Measurements from ENCODE around the gene NCOA3. TPM values are rescaled to one million over a fixed set of nuclear protein-coding genes. Genes with fewer than 3 reads are reported as not detected.
A peak's percentile ranks its signal among the peaks of the same experiment; 100 is the strongest.

The NCOA3 gene
- total RNA-seq, 1 experiment from 2014 or later: 13.8 TPM

DNA sequence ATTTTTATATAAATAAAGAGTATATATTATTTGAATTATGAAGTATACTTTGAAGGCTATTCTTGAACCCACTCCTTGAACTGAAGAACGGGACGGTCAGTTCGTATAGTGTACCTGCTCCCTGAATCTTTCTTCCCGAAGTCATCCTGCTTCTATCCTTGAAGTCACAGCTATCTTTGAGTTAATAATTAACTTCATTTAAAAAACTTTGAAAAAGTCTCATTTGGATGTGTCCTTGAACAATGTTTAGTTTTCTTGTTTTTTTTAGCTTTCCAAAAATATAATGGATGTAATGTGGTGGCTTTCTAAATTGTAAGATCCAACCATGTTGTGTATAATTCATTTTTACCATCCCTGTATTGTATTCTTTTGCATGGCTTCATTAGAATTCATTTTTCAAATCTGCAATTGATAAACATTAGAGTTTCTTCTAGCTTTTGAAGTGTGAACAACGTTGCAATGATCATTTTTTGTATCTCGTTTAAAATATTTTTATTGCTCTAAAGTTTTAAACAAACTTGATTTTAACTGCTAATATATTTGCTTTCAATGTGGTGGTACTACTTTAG, 94.4 kb downstream of the NCOA3 start:
- no peak for DNase-seq (ENCODE audit: low read depth)

DNA sequence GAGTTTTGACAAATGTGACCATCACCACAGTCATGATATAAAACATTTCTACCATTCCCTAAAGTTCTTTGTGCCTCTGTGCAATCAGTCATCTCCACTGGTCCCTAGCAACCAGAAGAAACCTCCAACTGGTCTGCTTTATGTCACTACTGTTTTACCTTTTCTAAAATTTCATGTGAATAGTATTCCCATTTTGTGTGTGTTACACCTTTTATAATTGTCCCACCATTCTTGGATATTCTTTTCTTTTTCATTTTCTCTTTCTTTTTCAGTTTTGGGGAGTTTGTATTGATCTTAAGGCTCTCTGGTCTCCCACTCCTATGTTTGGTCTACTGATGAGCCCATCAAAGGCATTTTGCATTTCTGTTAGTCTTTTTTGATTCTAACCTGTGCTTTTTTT, 95.4 kb downstream of the NCOA3 start:
- DNase-seq (ENCODE audit: low read depth): no peak

DNA sequence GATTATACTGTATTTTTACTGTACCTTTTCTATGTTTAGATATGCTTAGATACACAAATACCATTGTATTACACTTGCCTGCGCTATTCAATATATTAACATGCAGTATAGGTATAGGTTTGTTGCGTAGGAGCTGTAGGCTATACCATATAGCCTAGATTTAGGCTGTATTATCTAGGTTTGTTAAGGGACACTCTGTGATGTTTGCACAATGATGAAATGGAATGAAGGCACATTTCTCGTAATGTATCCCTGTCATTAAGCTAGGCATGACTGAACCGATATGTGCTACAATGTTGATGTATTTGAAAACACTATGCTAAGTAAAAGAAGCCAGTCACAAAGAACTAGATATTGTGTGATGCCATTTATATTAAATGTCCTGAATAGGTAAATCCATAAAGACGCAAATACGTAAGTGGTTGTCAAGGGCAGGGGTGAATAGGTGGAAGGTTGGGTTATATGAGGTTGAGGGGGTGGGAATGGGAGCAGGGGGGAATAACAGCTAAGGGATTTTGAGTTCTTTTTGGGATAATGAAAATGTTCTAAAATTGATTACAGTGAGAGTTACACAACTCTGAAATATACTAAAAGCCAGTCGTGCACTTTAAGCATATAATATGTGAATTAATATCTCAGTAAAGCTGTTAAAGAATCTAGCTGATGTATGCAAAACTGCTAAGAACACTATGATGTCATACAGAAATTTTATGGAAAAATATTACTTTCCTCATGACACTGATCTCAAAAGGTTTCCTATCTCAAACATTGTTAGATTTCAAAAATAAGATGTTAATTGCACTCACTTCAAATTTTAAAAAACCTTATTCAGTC, 97.4 kb downstream of the NCOA3 start:
- no peak for DNase-seq (ENCODE audit: low read depth)

DNA sequence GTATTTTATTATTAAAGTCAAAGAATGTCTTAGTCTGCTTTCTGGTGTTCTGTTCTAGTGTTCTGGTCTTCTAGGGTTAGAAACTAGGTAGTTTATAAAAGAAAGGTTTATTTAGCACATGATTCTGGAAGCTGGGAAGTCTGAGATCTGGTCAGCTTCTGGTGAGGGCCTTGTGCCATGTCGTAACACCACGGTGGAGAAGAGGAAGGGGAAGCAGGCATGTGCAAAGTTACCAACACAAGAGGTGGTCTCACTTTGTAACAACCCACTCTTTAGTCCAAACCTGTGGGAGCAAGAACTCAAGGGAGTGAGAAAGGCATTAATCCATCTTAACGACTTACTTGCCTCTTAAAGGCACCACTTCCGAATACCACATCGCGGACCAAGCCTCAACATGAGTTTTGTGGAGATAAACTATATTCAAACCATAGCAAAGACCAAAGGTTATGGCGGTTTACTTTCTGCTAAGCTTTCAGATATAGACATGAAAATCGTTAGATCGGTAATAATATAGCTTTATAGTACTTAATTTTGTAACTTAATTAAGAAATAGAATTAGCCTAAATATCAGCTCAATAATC, 99.4 kb downstream of the NCOA3 start:
- no peak for DNase-seq (ENCODE audit: low read depth)

DNA sequence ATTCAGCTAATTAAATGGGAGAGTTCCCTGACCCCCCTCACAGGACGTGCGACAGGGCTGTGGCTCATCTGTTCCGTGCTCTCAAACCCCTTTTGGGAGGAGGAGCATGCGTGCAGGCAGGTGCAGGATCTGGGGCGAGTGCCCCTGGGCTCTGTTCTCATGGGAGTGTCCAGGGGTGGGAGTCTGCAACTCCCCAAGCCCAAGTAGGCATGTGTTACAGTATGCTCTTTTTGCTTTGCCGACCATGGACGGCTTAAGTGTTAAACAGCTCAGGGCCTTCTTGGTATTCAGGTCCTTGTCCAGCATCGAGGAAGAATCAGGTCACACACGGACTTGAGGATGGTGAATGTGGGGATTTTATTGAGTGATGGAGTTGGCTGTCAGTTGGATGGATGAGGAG, 101.6 kb downstream of the NCOA3 start:
- DNase-seq (ENCODE audit: low read depth): no peak

DNA sequence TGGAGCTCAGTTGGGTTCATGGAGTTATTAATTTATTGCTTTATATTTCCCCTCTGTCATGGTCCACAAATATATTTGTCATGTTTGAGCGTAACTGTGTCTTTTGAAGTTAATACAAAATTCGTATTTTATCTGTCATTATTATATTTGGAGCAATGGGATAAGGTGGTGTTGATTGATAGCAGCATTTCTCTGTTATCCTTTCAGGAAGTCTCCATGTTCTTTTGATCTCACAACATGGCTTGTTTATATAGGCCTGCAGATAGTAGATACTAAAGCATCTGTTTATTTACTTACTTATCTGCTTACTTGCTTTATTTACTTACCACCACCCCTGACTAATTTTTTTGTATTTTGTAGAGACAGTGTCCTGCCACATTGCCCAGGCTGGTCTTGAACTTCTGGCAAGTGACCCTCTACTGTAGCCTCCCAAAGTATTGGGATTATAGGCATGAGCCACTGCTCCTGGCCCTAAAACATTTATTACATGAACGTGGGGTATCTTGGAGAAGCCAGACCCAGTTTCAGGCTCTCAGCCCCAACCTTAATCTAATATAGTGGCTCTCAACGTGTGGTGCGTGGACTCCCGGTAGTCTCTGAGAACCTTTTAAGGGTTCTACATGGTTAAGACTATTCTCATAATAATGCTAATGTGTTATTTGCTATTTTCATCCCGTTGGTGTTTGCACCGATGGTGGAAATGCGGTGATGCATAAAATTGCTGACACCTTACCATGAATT, 104.2 kb downstream of the NCOA3 start:
- DNase-seq (ENCODE audit: low read depth): no peak

DNA sequence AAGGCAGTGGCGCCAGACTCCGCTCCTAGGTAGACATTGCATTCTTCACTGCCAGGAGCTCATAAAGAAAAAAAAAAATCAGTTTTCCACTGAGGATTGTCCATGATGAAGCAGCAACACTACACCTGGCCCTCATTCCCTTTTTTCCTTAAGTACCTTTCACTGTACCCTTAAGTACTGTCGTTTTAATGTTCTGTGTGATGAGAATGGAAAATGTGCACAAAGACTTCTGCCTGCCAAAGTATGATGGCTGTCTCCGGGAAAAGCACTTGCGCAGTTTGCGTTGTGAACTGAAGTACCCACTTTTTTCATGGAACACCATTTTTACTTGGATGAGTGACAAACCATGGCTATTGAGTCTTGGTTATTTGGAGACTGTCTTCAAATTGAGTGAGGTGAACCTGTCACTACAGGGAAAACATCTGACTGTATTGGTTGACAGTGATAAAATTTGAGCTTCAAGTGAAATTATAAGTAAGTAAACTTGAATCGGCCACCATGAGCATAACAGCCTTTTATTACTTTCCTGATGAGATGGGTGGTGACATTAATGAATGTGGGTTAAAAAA, 104.8 kb downstream of the NCOA3 start:
- no peak for DNase-seq (ENCODE audit: low read depth)

DNA sequence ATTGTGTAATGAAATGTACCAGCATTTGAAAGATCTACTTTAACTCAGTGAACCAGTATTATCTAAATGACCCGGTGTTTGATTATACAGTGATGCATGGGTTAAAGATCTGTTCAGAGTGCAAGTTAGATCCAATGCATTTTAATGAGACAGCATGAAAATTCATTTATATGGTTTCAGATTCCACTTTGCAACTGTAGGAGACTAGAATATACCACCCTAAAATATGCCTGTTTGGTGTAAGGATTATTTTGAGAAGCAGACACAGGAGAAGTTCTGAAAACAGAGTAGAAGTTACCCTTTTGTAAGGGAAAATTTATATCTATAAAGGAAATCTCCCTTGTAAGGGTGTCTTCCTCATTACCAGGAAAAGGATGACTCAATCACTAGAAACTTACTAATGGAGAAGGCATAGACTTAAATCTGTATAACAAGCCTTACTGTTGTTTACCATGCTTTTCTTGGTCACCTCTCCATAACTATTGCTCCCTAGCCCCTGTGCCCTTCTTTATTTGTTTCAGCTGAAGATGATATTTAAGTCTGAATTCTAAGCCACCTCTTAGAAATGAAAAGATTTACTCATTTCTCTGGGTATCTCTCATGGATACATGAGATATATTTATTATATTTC, 105.4 kb downstream of the NCOA3 start:
- peak; percentile 35 for DNase-seq (ENCODE audit: low read depth)

DNA sequence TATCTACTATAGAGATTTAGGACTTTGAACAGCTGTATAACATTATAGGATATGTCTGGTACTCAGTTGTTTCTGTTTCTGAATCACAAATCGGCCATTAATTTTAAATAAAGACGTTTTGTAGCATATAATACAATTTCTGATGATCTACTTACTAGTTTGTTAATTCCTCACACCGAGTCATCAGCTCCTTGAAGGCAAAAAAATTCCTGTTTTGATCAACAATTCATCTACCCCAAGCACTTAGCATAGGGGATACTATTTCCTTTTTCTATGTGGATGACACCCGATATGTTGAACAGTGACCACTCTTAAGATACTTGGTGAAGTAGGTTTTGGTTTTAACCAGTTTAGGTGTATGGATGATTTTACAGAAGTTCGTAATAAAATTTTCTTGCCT, 107.3 kb downstream of the NCOA3 start:
- DNase-seq (ENCODE audit: low read depth): no peak

DNA sequence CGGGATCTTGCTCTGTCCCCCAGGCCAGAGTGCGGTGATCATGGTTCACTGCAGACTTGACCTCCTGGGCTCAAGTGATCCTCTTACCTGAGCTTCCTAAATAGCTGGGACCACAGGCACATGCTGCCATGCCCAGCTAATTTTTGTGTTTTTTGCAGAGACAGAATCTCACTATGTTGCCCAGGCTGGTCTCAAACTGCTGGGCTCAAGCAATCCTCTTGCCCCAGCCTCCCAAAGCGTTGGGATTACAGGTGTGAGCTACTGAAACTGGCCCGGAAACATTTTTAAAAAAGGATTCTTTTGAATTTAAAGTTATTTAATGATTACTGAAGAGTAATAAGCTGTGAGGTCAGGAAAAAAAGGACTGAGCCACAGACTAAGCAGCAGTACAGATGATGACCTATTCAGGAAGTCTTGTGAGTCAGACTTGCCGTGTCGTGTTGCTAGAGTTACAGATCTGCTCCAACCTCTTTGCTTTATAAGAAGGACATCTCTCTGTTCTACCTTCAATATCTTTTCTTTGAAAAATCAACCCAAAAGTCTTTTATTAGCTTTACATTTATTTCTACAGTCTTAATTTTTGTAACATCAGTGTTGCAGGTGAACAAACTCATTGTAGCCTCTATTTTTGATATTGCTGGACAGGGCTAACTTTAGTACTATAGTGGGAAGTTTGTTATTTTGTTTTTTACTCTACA, 108.7 kb downstream of the NCOA3 start:
- peak; percentile 86 for DNase-seq (ENCODE audit: low read depth)

DNA sequence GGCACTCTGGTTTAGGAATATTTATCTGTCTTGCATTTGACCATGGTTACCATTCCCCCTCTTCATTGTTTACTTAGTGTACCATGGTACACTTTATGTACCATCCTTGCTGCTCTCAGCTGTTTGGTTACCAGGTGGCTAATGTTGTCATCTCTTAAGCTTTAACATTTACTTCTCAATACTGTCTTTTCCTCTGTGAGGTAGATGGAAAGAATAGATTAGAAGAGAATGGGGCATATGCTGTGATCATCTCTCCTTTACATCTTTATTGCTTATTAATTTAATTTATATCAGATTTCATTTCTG, 109.2 kb downstream of the NCOA3 start:
- no peak for DNase-seq (ENCODE audit: low read depth)

DNA sequence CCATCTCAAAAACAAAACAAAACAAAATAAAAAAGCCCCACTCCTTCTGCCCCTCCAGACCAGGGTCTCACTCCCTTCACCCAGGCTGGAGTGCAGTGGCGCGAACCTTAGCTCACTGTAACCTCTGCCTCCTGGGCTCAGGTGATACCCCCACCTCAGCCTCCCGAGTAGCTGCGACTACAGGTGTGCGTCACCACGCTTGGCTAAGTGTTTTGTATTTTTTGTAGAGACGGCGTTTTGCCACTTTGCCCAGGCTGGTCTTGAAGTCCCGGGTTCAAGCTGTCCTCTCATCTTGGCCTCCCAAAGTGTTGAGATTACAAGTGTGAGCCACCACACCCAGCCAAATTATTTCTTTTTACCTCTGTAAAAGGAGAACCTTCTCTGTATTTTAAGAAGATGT, 110.1 kb downstream of the NCOA3 start:
- no peak for DNase-seq (ENCODE audit: low read depth)

DNA sequence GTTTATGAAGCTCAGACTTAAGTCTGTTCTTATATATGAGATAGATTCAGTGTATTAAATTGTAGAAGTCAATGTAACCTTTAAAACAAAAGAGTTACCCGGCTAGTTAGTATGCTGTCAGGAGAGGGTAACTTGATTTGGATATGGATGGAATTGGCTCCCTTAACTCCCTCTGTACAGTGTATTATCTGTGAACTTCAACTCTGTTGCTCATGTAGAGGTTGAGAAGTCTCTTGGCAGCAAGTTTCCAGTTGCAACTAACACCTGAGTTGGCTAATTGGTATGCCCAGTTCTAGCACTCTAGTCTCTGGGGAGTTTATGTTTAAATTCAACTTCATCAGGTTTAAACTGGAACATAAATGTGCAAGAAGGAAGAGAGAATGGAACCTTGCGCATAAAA, 111.0 kb downstream of the NCOA3 start:
- DNase-seq (ENCODE audit: low read depth): no peak

DNA sequence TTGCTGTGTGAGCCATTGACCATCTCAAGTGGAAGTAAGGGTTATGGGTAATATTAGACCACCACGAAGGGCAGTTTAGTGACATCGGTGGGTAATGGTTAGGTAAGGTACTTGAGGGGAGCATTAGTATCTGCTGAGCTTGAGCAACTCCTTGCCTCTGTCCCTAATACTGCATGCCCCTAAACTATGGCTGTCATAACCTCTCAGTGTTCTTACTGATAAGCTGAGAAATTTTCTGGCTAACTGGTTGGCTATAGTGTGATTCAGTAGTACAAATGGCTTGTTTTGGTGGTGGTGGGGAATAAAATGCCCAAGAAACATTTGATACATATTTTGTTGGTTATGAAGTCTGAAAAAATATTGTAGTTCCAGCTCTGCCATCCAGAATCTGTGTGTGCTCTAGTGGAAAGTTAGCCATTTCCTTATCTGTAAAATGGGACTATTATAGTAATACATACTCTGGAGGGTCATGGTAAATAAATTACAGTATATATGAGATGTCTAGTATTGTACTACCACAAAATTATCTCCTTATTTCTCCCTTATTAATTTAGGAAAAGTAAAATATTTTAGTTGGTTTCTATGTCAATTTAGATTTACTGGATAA, 113.1 kb downstream of the NCOA3 start:
- DNase-seq (ENCODE audit: low read depth): no peak

DNA sequence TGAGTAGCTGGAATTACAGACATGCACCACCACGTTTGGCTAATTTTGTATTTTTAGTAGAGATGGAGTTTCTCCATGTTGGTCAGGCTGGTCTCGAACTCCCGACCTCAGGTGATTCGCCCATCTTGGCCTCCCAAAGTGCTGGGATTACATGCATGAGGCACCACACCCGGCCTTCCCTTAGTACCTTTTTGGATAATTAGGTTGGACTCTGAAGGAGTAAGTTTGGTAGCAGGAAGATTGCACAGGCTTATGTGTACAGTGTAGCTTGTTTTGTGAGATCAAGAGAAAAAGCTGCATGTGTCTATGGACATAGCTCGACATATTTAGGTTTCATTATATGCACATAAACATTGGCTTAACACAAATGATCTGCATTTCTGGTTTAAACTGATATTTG, 116.8 kb downstream of the NCOA3 start:
- no peak for DNase-seq (ENCODE audit: low read depth)

DNA sequence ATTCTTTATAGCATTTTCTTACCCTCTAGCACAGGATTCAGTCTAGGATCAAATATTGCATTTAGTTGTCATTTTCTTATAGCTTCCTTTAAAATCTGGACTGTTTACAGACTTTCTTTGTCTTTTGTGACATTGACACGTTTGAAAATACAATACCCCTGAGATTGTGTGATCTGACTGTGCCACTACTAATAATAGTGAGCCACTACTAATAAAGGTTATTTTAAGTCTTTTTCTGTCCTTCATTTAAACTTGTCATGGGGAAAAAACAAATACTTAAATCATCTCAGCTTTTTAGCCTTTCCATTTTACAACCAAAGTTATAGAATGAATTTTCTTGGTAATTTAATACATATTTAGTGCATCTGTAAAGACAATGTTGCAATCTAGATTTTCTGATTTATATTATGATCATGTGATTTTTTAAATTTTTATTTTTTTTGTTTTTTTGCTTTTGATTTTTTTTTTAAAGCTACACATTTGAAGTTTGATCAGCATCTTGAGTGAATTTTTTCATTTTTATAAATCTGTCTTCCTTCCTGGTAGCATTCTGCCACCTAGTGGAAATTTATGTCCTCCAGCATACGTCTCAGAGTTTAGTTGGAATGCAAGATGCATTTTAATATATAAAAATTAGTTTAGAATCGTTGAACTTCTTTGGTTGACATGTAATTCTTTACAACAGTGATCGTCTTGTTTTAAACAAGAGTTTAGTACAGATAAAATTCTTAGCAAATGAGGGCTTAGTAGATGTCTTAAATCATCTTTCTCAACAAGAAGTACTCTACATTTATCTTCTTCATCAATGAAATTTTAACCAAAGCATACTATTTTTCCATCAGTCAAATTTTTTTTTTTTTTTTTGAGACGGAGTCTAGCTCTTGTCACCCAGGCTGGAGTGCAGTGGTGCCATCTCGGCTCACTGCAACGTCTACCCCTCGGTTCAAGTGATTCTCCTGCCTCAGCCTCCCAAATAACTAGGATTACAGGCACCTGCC, 119.4 kb downstream of the NCOA3 start:
- DNase-seq (ENCODE audit: low read depth): peak; percentile 59

DNA sequence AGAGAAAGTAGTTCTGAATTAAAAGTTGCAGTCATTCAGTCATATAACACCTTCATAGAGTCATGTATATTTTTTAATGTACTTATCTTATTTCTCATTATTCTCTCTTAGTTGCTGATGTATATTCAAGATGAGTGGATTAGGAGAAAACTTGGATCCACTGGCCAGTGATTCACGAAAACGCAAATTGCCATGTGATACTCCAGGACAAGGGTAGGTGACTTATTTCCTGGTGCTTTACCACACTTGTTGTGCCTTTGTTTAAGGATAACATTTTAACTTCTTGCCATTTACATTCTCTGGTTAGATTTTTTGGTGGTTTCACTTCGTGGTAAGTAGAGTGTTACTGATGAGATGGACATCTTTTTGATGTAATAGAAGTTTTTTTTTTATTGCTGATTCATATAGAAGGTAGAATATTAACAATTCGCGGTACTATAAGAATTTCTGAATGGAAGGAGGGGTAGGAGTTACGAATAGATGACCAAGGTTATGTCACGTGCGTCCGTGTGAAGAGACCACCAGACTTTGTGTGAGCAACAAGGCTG, 120.5 kb downstream of the NCOA3 start:
- peak; percentile 56 for DNase-seq (ENCODE audit: low read depth)

DNA sequence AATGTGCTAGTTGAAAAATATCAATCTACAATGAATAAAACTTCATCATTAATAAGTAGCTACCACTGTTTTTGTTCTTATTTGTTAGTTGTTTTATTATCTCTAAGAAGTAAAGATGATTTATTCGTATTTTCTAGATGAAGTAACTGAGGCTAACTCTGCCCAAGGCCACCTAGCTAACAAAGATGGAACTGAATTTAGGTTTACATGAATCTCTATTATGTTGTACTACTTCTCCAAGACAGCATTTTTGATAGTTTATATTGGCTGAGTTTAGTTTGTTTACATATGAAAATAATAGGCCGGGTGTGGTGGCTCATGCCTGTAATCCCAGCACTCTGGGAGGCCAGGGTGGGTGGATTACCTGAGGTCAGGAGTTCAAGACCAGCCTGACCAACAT, 121.5 kb downstream of the NCOA3 start:
- DNase-seq (ENCODE audit: low read depth): no peak

DNA sequence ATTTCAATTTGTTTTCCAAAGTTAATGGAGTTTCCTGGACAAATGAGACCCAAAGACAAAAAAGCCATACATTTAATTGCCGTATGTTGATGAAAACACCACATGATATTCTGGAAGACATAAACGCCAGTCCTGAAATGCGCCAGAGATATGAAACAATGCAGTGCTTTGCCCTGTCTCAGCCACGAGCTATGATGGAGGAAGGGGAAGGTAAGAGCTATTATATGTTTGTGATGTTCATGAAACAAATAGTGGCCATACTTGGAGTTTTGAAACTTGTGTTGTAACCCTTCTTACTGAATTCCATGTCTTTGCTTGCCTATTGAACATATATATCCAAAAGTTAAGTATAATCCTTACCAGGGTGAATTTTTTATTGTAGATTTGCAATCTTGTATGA, 125.9 kb downstream of the NCOA3 start:
- no peak for DNase-seq (ENCODE audit: low read depth)

All from HT1080 (cell line).